DOHH2 (cell line): ENCODE data around the gene VIT.

ENCODE experiments used
- H3F3A ChIP-seq: fragments of 200-600 bp; sonication (generic), shearing (Covaris generic); 2 replicates; pipeline ENCODE4 v1.6.0; 2016; ENCODE audit warnings: antibody characterized with exemption, mild to moderate bottlenecking; ENCODE audit not compliant: control insufficient read depth, insufficient read depth
- H3K27ac ChIP-seq: fragments of 200-600 bp; sonication (generic); 2 replicates; pipeline ENCODE4 v1.5.1; 2014; ENCODE audit warnings: low read depth, mild to moderate bottlenecking, low read length, moderate library complexity
- H3K27me3 ChIP-seq: fragments of 200-600 bp; sonication (generic); 2 replicates; pipeline ENCODE4 v1.6.1; 2014; ENCODE audit warnings: mild to moderate bottlenecking, low read length, mixed read lengths; ENCODE audit not compliant: control insufficient read depth
- H3K36me3 ChIP-seq: fragments of 200-600 bp; sonication (generic); 2 replicates; pipeline ENCODE4 v1.6.1; 2014; ENCODE audit warnings: mild to moderate bottlenecking, low read length, moderate library complexity, mixed read lengths; ENCODE audit not compliant: control insufficient read depth
- H3K4me1 ChIP-seq: fragments of 200-600 bp; sonication (generic); 2 replicates; pipeline ENCODE4 v1.6.1; 2014; ENCODE audit warnings: mild to moderate bottlenecking, low read length, mixed read lengths; ENCODE audit not compliant: control insufficient read depth
- H3K4me2 ChIP-seq: fragments of 200-600 bp; sonication (generic); 2 replicates; pipeline ENCODE4 v1.6.0; 2014; ENCODE audit warnings: mild to moderate bottlenecking, low read length, moderate library complexity
- H3K4me3 ChIP-seq: fragments of 200-600 bp; sonication (generic); 2 replicates; pipeline ENCODE4 v1.5.1; 2014; ENCODE audit warnings: mild to moderate bottlenecking, low read length, mixed read lengths
- H3K79me2 ChIP-seq: fragments of 200-600 bp; sonication (generic); 2 replicates; pipeline ENCODE4 v1.6.1; 2014; ENCODE audit warnings: mild to moderate bottlenecking, low read length, mixed read lengths; ENCODE audit not compliant: control insufficient read depth
- H3K9me2 ChIP-seq: fragments of 200-600 bp; sonication (generic); replicated peaks from 2 replicates; pipeline ENCODE4 v1.6.1; 2014; ENCODE audit warnings: mild to moderate bottlenecking, low read length, mixed read lengths; ENCODE audit not compliant: control insufficient read depth
- H3K9me3 ChIP-seq: fragments of 200-600 bp; sonication (generic); 2 replicates; pipeline ENCODE4 v1.6.1; 2014; ENCODE audit warnings: antibody characterized with exemption, low read length, mixed read lengths; ENCODE audit not compliant: control insufficient read depth, insufficient read depth
- H4K20me1 ChIP-seq: fragments of 200-600 bp; sonication (generic); 2 replicates; pipeline ENCODE4 v1.6.0; 2014; ENCODE audit warnings: low read depth, mild to moderate bottlenecking, antibody characterized with exemption, low read length, moderate library complexity; ENCODE audit not compliant: control insufficient read depth, insufficient read depth
- CTCF ChIP-seq: fragments of 200-600 bp; sonication (generic); IDR thresholded peaks from one replicate; pipeline ENCODE4 v1.5.1; 2014; ENCODE audit warnings: antibody characterized with exemption, mild to moderate bottlenecking, low read depth, low read length; ENCODE audit not compliant: poor library complexity, severe bottlenecking
- EZH2phosphoT487 ChIP-seq: fragments of 200-600 bp; sonication (generic); IDR thresholded peaks from 2 replicates; pipeline ENCODE4 v1.6.1; 2017; ENCODE audit warnings: borderline replicate concordance, mild to moderate bottlenecking, antibody characterized with exemption, low read length, moderate library complexity, mixed read lengths

The VIT gene

GRCh38 chr2:36775806-36776205, 79.3 kb downstream of the VIT start:
- Histone ChIP-seq H3K36me3 (no peaks in the 10 kb centered on the region), H3K4me2 (no peak overlapping the region), H3K27me3 (peaks cover 3% of the 10 kb centered on the region; the same call in 1 of the 2 replicates), H3K9me2 (no peaks in the 10 kb centered on the region), H3K4me3 (no peak overlapping the region), H4K20me1 (no peaks in the 10 kb centered on the region), H3K4me1 (no peaks in the 10 kb centered on the region), H3K79me2 (no peaks in the 10 kb centered on the region), H3F3A (no peaks in the 10 kb centered on the region), H3K9me3 (no peaks in the 10 kb centered on the region), H3K27ac (no peak overlapping the region)
- no peak for TF ChIP-seq CTCF

- TF ChIP-seq EZH2phosphoT487 (no peak), CTCF (no peak)
- peaks cover 3% of the 10 kb centered on the region; the same call in 1 of the 2 replicates for H3K27me3 ChIP-seq
Observed at GRCh38 chr2:36777272-36777671, 80.8 kb downstream of the VIT start.

GRCh38 chr2:36777788-36778187, 81.3 kb downstream of the VIT start:
- H3F3A ChIP-seq = no peaks in the 10 kb centered on the region
- peaks cover 3% of the 10 kb centered on the region; the same call in 1 of the 2 replicates for H3K27me3 ChIP-seq
- H3K79me2 ChIP-seq = no peaks in the 10 kb centered on the region
- H3K4me1 ChIP-seq = no peaks in the 10 kb centered on the region
- no peak overlapping the region for H3K27ac ChIP-seq
- no peaks in the 10 kb centered on the region for H4K20me1 ChIP-seq
- no peaks in the 10 kb centered on the region for H3K9me2 ChIP-seq
- H3K4me3 ChIP-seq = no peak overlapping the region
- H3K9me3 ChIP-seq = no peaks in the 10 kb centered on the region
- H3K4me2 ChIP-seq = no peak overlapping the region
- H3K36me3 ChIP-seq = no peaks in the 10 kb centered on the region
- TF ChIP-seq CTCF (no peak), EZH2phosphoT487 (no peak)

More at GRCh38 chr2:36777272-36777671, 80.8 kb downstream of the VIT start:
- H3K36me3 ChIP-seq = no peaks in the 10 kb centered on the region
- no peaks in the 10 kb centered on the region for H3K9me2 ChIP-seq
- no peaks in the 10 kb centered on the region for H3F3A ChIP-seq
- H3K9me3 ChIP-seq = no peaks in the 10 kb centered on the region
- no peaks in the 10 kb centered on the region for H3K4me1 ChIP-seq
- no peak overlapping the region for H3K4me2 ChIP-seq
- H3K4me3 ChIP-seq = no peak overlapping the region
- no peaks in the 10 kb centered on the region for H4K20me1 ChIP-seq
- H3K27ac ChIP-seq = no peak overlapping the region
- H3K79me2 ChIP-seq = no peaks in the 10 kb centered on the region

GRCh38 chr2:36779462-36779861, 83.0 kb downstream of the VIT start:
- no peaks in the 10 kb centered on the region for H3K36me3 ChIP-seq
- no peaks in the 10 kb centered on the region for H3K4me1 ChIP-seq
- TF ChIP-seq CTCF (no peak), EZH2phosphoT487 (no peak)
- peaks cover 13% of the 10 kb centered on the region; the same call in 1 of the 2 replicates for H3K27me3 ChIP-seq
- no peaks in the 10 kb centered on the region for H3K9me2 ChIP-seq
- no peak overlapping the region for H3K27ac ChIP-seq
- no peak overlapping the region for H3K4me3 ChIP-seq
- H3K79me2 ChIP-seq = no peaks in the 10 kb centered on the region
- no peak overlapping the region for H3K4me2 ChIP-seq
- H3K9me3 ChIP-seq = no peaks in the 10 kb centered on the region
- H4K20me1 ChIP-seq = no peaks in the 10 kb centered on the region
- no peaks in the 10 kb centered on the region for H3F3A ChIP-seq
